HG03565 (cell line): Measurements from ENCODE around the gene TRPV5.

Experiments used
- ATAC-seq: cut with Tn5 transposase; IDR thresholded peaks from one replicate; pipeline ENCODE4 v1.9.1; 2021; ENCODE audit warnings: mild to moderate bottlenecking, moderate library complexity; ENCODE audit not compliant: unreplicated experiment

The TRPV5 gene

GRCh38 chr7:142873281-142873784, 60.2 kb downstream of the TRPV5 start:
- ATAC-seq, result peak; percentile 71

GRCh38 chr7:142872106-142872675, 61.4 kb downstream of the TRPV5 start:
- ATAC-seq, result no peak

GRCh38 chr7:142871260-142872105, 62.1 kb downstream of the TRPV5 start:
- ATAC-seq, result no peak

DNA sequence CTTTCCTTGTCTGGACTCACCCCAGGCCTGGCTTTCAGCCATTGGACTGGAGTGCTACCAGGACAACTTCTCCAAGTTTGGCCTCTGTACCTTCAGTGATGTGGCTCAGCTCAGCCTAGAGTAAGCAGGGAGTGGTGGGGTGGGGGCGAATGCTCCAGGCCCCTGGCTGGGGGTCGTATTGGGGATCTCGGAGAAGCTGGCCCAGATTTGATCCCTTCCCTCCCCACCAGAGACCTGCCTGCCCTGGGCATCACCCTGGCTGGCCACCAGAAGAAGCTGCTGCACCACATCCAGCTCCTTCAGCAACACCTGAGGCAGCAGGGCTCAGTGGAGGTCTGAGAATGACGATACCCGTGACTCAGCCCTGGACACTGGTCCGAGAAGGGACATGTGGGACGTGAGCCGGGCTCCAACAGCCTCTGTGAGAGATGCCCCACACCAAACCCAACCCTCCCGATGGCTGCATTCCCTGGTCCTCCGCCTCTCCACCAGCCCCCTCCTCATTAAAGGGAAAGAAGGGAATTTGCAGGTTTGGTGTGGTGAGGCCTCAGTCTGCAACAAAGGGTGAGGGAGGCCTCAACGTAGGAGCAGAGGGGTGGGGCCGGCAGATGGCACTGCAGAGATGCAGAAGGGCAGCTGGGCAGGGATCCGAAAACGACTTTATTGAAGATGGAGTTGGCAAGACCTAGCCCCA, 62.8 kb downstream of the TRPV5 start:
- ATAC-seq, result no peak

DNA sequence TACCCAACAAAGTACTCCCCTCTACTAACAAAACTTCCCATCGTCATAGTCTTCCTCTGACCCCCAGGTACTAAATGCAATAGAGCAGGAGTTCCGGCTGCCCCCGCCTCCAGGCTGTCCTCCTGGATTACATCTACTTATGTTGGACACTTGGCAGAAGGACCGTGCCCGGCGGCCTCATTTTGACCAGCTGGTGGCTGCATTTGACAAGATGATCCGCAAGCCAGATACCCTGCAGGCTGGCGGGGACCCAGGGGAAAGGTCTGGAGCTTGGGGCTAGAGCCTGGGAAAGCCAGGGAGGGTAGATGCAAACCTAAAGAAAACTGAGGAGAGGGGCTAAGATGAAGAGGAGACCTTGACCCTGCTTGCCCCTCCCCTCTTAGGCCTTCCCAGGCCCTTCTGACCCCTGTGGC, 63.4 kb downstream of the TRPV5 start:
- ATAC-seq, result no peak

GRCh38 chr7:142869434-142869833, 64.1 kb downstream of the TRPV5 start:
- ATAC-seq, result no peak

DNA sequence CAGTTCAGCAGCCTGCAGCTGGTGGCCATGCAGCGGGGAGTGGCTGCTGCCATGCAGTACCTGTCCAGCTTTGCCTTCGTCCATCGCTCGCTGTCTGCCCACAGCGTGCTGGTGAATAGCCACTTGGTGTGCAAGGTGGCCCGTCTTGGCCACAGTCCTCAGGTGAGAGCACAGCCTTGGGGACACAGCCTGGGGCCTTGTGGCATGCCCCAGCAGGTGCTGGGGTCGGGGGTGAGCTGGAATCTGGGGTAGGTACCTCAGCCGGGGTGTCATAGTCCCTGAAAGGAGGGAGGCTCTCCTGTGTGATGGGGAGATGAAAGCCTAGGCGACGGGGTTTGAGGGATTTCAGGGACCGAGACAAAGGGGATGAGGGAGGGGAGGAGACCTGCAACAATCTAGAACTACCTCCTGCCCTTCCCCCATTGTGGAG, 64.5 kb downstream of the TRPV5 start:
- ATAC-seq, result no peak

GRCh38 chr7:142868188-142868985, 65.2 kb downstream of the TRPV5 start:
- ATAC-seq, result no peak

DNA sequence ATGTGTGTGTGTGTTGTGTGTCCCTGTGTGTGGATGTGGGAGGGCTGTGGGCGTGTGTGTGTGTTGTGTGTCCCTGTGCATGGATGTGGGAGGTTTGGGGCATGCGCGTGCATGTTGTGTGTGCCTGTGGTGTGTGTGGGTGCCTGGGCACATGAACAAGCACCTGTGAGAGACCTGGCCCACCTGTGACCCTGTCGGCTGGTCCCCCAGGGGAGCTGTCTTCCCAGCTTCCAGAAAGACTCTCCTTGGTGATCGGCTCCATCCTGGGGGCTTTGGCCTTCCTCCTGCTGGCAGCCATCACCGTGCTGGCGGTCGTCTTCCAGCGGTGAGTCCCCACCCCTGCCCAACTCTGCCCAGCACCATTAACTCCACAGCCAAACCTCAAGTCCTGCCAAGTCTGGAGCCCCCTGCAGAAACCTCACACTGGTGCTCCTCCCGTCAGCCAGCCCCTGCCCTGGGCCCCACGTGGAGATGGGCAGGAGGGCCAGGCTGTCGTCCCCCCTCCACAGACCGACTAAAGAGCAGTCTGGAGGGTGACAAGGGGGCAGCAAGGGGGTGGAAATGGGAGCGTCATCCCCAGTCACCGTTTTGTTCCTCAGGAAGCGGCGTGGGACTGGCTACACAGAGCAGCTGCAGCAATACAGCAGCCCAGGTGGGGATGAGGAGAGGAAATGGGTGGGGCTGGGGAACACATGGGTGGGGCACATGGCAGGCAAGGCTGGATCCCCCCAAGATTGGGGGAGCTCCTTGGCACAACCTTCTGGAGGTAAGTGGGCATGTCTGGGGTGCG, 66.0 kb downstream of the TRPV5 start:
- no peak for ATAC-seq

DNA sequence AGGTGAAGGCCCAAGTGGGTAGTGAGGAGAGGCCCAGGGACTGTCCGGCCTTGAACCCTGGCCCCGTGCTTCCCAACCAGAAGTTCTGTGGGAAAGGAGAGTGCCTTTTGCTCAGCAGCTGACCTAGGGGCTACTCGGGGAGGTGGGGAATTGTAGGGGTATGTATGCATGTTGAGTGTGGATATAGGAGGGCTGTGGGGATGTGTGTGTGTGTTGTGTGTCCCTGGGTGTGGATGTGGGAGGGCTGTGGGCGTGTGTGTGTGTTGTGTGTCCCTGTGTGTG, 66.5 kb downstream of the TRPV5 start:
- no peak for ATAC-seq

- no peak for ATAC-seq
Observed at GRCh38 chr7:142866361-142867096, 67.0 kb downstream of the TRPV5 start.

DNA sequence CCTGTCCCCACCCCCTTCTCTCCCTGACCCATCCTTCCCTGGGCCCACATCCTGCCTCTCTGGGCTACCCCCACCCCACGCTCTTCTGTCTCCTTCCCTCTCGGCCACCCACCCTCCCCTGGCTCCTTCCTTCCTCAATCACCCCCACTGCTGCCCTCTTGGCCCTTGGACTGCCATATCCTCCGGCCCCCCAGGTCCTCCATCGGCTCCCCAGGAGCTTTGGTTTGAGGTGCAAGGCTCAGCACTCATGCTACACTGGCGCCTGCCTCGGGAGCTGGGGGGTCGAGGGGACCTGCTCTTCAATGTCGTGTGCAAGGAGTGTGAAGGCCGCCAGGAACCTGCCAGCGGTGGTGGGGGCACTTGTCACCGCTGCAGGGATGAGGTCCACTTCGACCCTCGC, 67.8 kb downstream of the TRPV5 start:
- ATAC-seq, result no peak

GRCh38 chr7:142864980-142865747, 68.4 kb downstream of the TRPV5 start:
- no peak for ATAC-seq

DNA sequence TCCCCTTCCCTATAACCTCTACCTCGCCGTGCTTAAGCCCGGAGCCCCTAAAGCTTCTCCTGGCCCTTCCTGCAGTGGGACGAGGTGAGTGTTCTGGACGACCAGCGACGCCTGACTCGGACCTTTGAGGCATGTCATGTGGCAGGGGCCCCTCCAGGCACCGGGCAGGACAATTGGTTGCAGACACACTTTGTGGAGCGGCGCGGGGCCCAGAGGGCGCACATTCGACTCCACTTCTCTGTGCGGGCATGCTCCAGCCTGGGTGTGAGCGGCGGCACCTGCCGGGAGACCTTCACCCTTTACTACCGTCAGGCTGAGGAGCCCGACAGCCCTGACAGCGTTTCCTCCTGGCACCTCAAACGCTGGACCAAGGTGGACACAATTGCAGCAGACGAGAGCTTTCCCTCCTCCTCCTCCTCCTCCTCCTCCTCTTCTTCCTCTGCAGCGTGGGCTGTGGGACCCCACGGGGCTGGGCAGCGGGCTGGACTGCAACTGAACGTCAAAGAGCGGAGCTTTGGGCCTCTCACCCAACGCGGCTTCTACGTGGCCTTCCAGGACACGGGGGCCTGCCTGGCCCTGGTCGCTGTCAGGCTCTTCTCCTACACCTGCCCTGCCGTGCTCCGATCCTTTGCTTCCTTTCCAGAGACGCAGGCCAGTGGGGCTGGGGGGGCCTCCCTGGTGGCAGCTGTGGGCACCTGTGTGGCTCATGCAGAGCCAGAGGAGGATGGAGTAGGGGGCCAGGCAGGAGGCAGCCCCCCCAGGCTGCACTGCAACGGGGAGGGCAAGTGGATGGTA, 69.5 kb downstream of the TRPV5 start:
- ATAC-seq, result no peak

GRCh38 chr7:142862786-142863400, 70.7 kb downstream of the TRPV5 start:
- ATAC-seq, result no peak

DNA sequence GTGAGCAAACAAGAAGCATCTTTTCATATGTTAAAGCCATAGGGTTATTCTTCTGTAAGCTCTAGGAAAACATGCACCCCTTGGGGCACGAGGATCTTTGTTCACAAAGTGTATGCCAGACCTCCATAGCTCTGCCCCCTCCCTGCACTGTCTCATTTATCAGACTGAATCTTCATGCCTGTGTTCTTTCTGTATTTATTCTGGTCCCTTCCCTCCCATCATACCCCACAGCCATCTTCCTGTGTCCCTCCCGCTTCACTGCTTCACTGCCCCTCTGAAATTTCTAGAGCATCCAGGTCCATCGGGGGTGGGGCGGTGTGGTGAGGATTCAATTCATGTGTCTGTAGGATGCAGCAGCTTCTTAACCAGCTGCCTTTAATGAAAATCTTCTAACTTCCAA, 71.2 kb downstream of the TRPV5 start:
- ATAC-seq, result no peak

DNA sequence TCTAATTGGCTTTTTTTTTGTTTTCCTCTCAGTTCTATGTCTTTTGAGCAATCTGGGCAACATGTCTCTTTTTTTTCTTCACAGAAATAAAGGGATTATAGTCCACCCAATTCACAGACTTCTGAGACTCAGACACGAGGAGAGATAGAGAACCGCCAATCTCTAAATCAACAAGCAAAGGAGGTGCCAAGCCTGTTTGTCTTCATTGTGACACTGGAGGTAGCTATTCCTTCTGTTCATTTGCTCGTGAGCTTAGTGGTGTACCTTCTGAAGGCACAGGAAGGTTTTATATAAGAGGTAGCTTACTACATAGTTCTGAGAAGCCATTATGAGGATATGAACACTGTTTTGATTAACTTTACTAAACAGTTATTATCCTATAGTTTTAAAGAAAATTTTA, 72.6 kb downstream of the TRPV5 start:
- ATAC-seq, result no peak

GRCh38 chr7:142859829-142860228, 73.7 kb downstream of the TRPV5 start:
- no peak for ATAC-seq
